Mammary epithelial cell (primary cell): Measurements from ENCODE around the gene TUBA3D.
"Not testable (repeated sequence)": the region's sequence is repeated elsewhere in the genome, so short reads cannot be mapped to it uniquely, and the experiment has no call there.

Experiments
- EZH2 ChIP-seq: IDR thresholded peaks from 2 replicates; pipeline ENCODE4 v1.6.1; 2012; ENCODE audit warnings: low read length, inconsistent platforms, borderline replicate concordance
- TF ChIP-seq, protein P1 (sequence below), 2 donors: IDR thresholded peaks in 1 of 2; conservative IDR thresholded peaks in 1 of 2; 2 replicates each; pipeline ENCODE4 v1.5.1; 2011 to 2012; ENCODE audit warnings: inconsistent platforms in 2 of 2, low read length in 2 of 2, mild to moderate bottlenecking in 2 of 2, control low read depth in 1 of 2, low read depth in 1 of 2; ENCODE audit not compliant: insufficient read depth in 1 of 2; ENCODE audit errors: extremely low read depth in 1 of 2

DNA sequence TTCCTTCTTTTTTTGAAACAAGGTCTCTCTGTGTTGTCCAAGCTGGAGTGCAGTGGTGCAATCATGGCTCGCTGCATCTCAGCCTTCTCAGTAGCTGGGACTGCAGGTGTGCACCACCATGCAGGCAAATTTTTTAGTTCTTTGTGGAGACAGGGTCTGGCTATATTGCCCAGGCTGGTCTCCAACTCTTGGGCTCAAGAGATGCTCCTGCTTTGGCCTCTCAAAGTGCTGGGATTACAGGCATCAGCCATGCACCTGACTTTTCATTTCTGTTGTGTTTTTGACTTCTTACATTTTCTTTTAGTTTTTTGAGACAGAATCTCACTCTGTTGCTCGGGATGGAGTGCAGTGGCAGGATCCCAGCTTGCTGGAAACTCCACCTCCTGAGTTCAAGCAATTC is 49.3 kb downstream of the TUBA3D start:
- TF ChIP-seq EZH2, result not testable (repeated sequence)
- TF ChIP-seq, protein P1, sequence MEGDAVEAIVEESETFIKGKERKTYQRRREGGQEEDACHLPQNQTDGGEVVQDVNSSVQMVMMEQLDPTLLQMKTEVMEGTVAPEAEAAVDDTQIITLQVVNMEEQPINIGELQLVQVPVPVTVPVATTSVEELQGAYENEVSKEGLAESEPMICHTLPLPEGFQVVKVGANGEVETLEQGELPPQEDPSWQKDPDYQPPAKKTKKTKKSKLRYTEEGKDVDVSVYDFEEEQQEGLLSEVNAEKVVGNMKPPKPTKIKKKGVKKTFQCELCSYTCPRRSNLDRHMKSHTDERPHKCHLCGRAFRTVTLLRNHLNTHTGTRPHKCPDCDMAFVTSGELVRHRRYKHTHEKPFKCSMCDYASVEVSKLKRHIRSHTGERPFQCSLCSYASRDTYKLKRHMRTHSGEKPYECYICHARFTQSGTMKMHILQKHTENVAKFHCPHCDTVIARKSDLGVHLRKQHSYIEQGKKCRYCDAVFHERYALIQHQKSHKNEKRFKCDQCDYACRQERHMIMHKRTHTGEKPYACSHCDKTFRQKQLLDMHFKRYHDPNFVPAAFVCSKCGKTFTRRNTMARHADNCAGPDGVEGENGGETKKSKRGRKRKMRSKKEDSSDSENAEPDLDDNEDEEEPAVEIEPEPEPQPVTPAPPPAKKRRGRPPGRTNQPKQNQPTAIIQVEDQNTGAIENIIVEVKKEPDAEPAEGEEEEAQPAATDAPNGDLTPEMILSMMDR (conservative IDR thresholded peaks at IDR 0.05 in 1 of 2, IDR thresholded peaks at IDR 0.05 in 1 of 2; ENCODE audit: extremely low read depth in 1 of 2, insufficient read depth in 1 of 2, low read depth in 1 of 2, low read length in 2 of 2), result not testable (repeated sequence)
